B cell (primary cell): ENCODE results near the gene THAP11. TPM values are rescaled to one million over a fixed set of nuclear protein-coding genes. Genes with fewer than 3 reads are reported as not detected.

Experiments used
- ATAC-seq: fragments of 200-7000 bp; cut with Tn5 transposase; one replicate; pipeline ENCODE4 v1.10.0; 2021; ENCODE audit warnings: low read depth, mild to moderate bottlenecking, moderate number of reproducible peaks, moderate library complexity
- CTCF ChIA-PET: fragments of 350-600 bp; sonication (Branson Sonifier 250); formaldehyde crosslinking; loops from one replicate; lab custom pipeline; 2021; ENCODE audit warnings: antibody characterized with exemption, inconsistent platforms; lab: Charles Lee
- POLR2A ChIA-PET: fragments of 350-600 bp; sonication (Branson Sonifier 250); formaldehyde crosslinking; loops from one replicate; lab custom pipeline; 2021; ENCODE audit warnings: antibody characterized with exemption; lab: Charles Lee
- DNase-seq: peaks from one replicate; pipeline ENCODE4 v3.0.0; 2013
- H2AFZ ChIP-seq: 2 replicates; pipeline ENCODE4 v1.6.1; 2012; ENCODE audit warnings: mild to moderate bottlenecking, low read depth, low read length; ENCODE audit not compliant: insufficient read depth, poor library complexity, severe bottlenecking
- H3K27ac ChIP-seq, 2 donors: 1 replicate in 1 of 2; 2 replicates in 1 of 2; pipeline ENCODE4 v1.5.1; 2012 to 2013; ENCODE audit warnings: low read length in 2 of 2, mild to moderate bottlenecking in 2 of 2, moderate library complexity in 1 of 2
- H3K27me3 ChIP-seq, 4 experiments: fragments of 200-600 bp in 1 of 4; sonication (generic) in 1 of 4; replicated peaks in 1 of 4; 1 replicate in 2 of 4; 2 replicates in 2 of 4; pipeline versions ENCODE4 v1.6.1 to v1.7.0; 2013 to 2016; ENCODE audit warnings: low read length in 3 of 4, mild to moderate bottlenecking in 2 of 4, mixed read lengths in 1 of 4, moderate library complexity in 1 of 4; ENCODE audit not compliant: insufficient read depth in 4 of 4, control insufficient read depth in 3 of 4; ENCODE audit errors: control extremely low read depth in 1 of 4
- H3K36me3 ChIP-seq, 2 experiments: replicated peaks in 1 of 2; 1 replicate in 1 of 2; 2 replicates in 1 of 2; pipeline versions ENCODE4 v1.6.1 to v1.7.1; 2013; ENCODE audit warnings: low read length in 1 of 2; ENCODE audit not compliant: insufficient read depth in 2 of 2, control insufficient read depth in 1 of 2; ENCODE audit errors: control extremely low read depth in 1 of 2, extremely low read depth in 1 of 2
- H3K4me1 ChIP-seq, 2 donors: fragments of 200-600 bp in 1 of 2; sonication (generic) in 1 of 2; 1 replicate in 1 of 2; 2 replicates in 1 of 2; pipeline versions ENCODE4 v1.5.1 to v1.6.1; 2013 to 2017; ENCODE audit warnings: low read length in 2 of 2; ENCODE audit not compliant: control insufficient read depth in 2 of 2, insufficient read depth in 2 of 2
- H3K4me2 ChIP-seq: replicated peaks from 2 replicates; pipeline ENCODE3; 2012; ENCODE audit warnings: mild to moderate bottlenecking, low read depth, low read length; ENCODE audit not compliant: poor library complexity, severe bottlenecking
- H3K4me3 ChIP-seq, 5 experiments: fragments of 200-600 bp in 1 of 5; sonication (generic) in 1 of 5; 1 replicate in 3 of 5; 2 replicates in 2 of 5; pipeline versions ENCODE4 v1.5.1 to v1.7.0; 2011 to 2016; ENCODE audit warnings: low read length in 4 of 5, mild to moderate bottlenecking in 4 of 5, low read depth in 2 of 5, control low read depth in 1 of 5, moderate library complexity in 1 of 5; ENCODE audit not compliant: insufficient read depth in 1 of 5; ENCODE audit errors: control extremely low read depth in 1 of 5, extremely low read depth in 1 of 5
- H3K79me2 ChIP-seq: fragments of 200-600 bp; sonication (generic); one replicate; pipeline ENCODE4 v1.6.0; 2016; ENCODE audit warnings: low read length; ENCODE audit not compliant: control insufficient read depth, insufficient read depth
- H3K9ac ChIP-seq: fragments of 200-600 bp; sonication (generic); 2 replicates; pipeline ENCODE4 v1.6.1; 2017; ENCODE audit warnings: mild to moderate bottlenecking, low read length, moderate library complexity
- H3K9me3 ChIP-seq, 3 donors: one replicate each; pipeline versions ENCODE4 v1.6.1 to v1.7.1; 2013; ENCODE audit warnings: low read length in 2 of 3; ENCODE audit not compliant: control insufficient read depth in 2 of 3, insufficient read depth in 1 of 3; ENCODE audit errors: control extremely low read depth in 1 of 3
- H4K20me1 ChIP-seq: 2 replicates; pipeline ENCODE4 v1.6.0; 2012; ENCODE audit warnings: mild to moderate bottlenecking, low read length; ENCODE audit not compliant: insufficient read depth, control insufficient read depth, poor library complexity, severe bottlenecking
- H3K27ac Mint-ChIP-seq: one replicate; pipeline ENCODE4 v1.8.0; 2021; ENCODE audit warnings: mixed read lengths
- H3K27me3 Mint-ChIP-seq: one replicate; pipeline ENCODE4 v1.8.0; 2021; ENCODE audit warnings: mixed read lengths
- H3K4me1 Mint-ChIP-seq: one replicate; pipeline ENCODE4 v1.8.0; 2021; ENCODE audit warnings: mixed read lengths
- H3K4me3 Mint-ChIP-seq: one replicate; pipeline ENCODE4 v1.8.0; 2021; ENCODE audit warnings: mixed read lengths
- H3K9me3 Mint-ChIP-seq: one replicate; pipeline ENCODE4 v1.8.0; 2022; ENCODE audit warnings: mixed read lengths; ENCODE audit not compliant: insufficient read depth
- CTCF ChIP-seq: fragments of 200-600 bp; IDR thresholded peaks from one replicate; pipeline ENCODE4 v1.8.0; 2022; ENCODE audit warnings: antibody characterized with exemption, mild to moderate bottlenecking
- EZH2 ChIP-seq: IDR thresholded peaks from 2 replicates; pipeline ENCODE4 v1.6.1; 2012; ENCODE audit warnings: borderline replicate concordance, low read depth, mild to moderate bottlenecking, moderate library complexity, low read length; ENCODE audit not compliant: insufficient read depth, poor library complexity, severe bottlenecking
- WGBS: methylation state at CpG from one replicate; pipeline ENCODE4 v1.1.5; 2013; ENCODE audit warnings: missing lambda C conversion rate; ENCODE audit not compliant: insufficient coverage; 5-methylcytosine and 5-hydroxymethylcytosine counted together
- intact Hi-C: fragments of 100-400 bp; cut with micrococcal nuclease; formaldehyde crosslinking; loops from one replicate; pipeline ENCODE4 v1.10.0; 2022
- polyA plus RNA-seq: library from polyadenylated mRNA; depleted of rRNA; stranded (reverse); fragments of >200 nt; gene quantifications from 2 replicates; pipeline ENCODE4 v1.2.3, GENCODE V29; 2012
- total RNA-seq, 2 donors: library from RNA; stranded (reverse); fragments of 120-200 nt in 1 of 2; gene quantifications; 1 replicate in 1 of 2; 2 replicates in 1 of 2; pipeline versions ENCODE4 v1.2.3 to v1.2.4, GENCODE V29; 2013 to 2022

THAP11 gene
- total and polyA plus RNA-seq, 2 donors (not counting 1 experiment from before 2014, with no cell fraction given), result 24.4 to 42.7 TPM

GRCh38 chr16:67843343-67843765, 1.2 kb downstream of the THAP11 start:
- TF ChIP-seq CTCF (no peak), EZH2 (no peak)
- POLR2A ChIA-PET, result no interaction called here
- peak overlapping the region; percentile 95 for H3K4me3 Mint-ChIP-seq
- peaks cover 27% of the 10 kb centered on the region for H4K20me1 ChIP-seq
- no peaks in the 10 kb centered on the region for H3K27me3 Mint-ChIP-seq
- no peaks in the 10 kb centered on the region for H3K9me3 Mint-ChIP-seq
- intact Hi-C loops, result loop anchor here (2.0 to 10.0 kb wide), 2 partner anchors 183 to 1089 kb away; partner anchors contain the start of genes ACD, DYNC1LI2 and PARD6A
- CTCF ChIA-PET, result interaction anchor here (1.0 to 3.5 kb wide), 6 partner anchors 10 to 197 kb away, joined by 3 to 13 read pairs (median 8); no protein-coding TSS in a partner anchor
- H3K4me1 ChIP-seq, result peaks cover 39 to 53% of the 10 kb centered on the region in 2 donors
- H3K4me1 Mint-ChIP-seq, result peaks cover 45% of the 10 kb centered on the region
- no peaks in the 10 kb centered on the region for H3K27me3 ChIP-seq
- ATAC-seq (no peak), DNase-seq (no peak)
- H3K9me3 ChIP-seq, result peaks cover 0 to 5% (median 0%) of the 10 kb centered on the region in 3 donors
- peak overlapping the region; percentile 83 for H3K9ac ChIP-seq
- H3K36me3 ChIP-seq, result no peaks in the 10 kb centered on the region
- peak overlapping the region; percentile 97 for H3K4me2 ChIP-seq
- peak overlapping the region; percentile 99 for H2AFZ ChIP-seq
- H3K79me2 ChIP-seq, result peaks cover 37% of the 10 kb centered on the region
- peak overlapping the region; percentile 97 for H3K27ac Mint-ChIP-seq
- 21% methylated on average over 11 of the region's 11 CpGs for WGBS
- peak overlapping the region; percentile 25 to 87 for H3K27ac ChIP-seq
- H3K4me3 ChIP-seq, result peak overlapping the region; percentile 19 to 91 (median 74)

- peaks cover 49% of the 10 kb centered on the region for H3K79me2 ChIP-seq
- intact Hi-C loops, result loop anchor here (10.0 kb wide), 1 partner anchor 1090 kb away; the partner anchor contains the start of gene DYNC1LI2
- ATAC-seq (no peak), DNase-seq (no peak)
- H3K4me1 Mint-ChIP-seq, result peaks cover 50% of the 10 kb centered on the region
- H3K27ac ChIP-seq, result no peak overlapping the region
- H3K27me3 ChIP-seq, result no peaks in the 10 kb centered on the region
- no peak overlapping the region for H3K9ac ChIP-seq
- no peaks in the 10 kb centered on the region for H3K9me3 Mint-ChIP-seq
- H3K4me2 ChIP-seq, result peak overlapping the region; percentile 97
- peaks cover 0 to 5% (median 0%) of the 10 kb centered on the region in 3 donors for H3K9me3 ChIP-seq
- H3K27ac Mint-ChIP-seq, result peak overlapping the region; percentile 70
- ChIA-PET CTCF (interaction anchor here (0.6 to 3.5 kb wide), 9 partner anchors 11 to 324 kb away, joined by 3 to 13 read pairs (median 4); partner anchors contain the start of genes DDX28, DUS2 and NFATC3), POLR2A (no interaction called here)
- TF ChIP-seq CTCF (no peak), EZH2 (no peak)
- WGBS, result 100% methylated on average over 1 of the region's 4 CpGs
- no peaks in the 10 kb centered on the region for H3K27me3 Mint-ChIP-seq
- H3K4me3 Mint-ChIP-seq, result peak overlapping the region; percentile 53
- peaks cover 39 to 53% of the 10 kb centered on the region in 2 donors for H3K4me1 ChIP-seq
- H3K36me3 ChIP-seq, result no peaks in the 10 kb centered on the region
- H4K20me1 ChIP-seq, result peaks cover 36% of the 10 kb centered on the region
- H2AFZ ChIP-seq, result no peak overlapping the region
- H3K4me3 ChIP-seq, result no peak overlapping the region
Measured at GRCh38 chr16:67844497-67844896, 2.4 kb downstream of the THAP11 start.
